HL-60/S4 treated with phorbol 12-myristate 13-acetate at 8.2 ng/mL for 4 days and 3 days (cell line): ENCODE data around the gene NECTIN2.
"Not testable (repeated sequence)": the region's sequence is repeated elsewhere in the genome, so short reads cannot be mapped to it uniquely, and the experiment has no call there.

ENCODE experiments used
- in situ Hi-C: fragments of 300-500 bp; cut with MboI; formaldehyde crosslinking; loops from 2 replicates; pipeline ENCODE4 v1.15.0; 2022; ENCODE audit warnings: low sequenced_read_pairs

The NECTIN2 gene

DNA sequence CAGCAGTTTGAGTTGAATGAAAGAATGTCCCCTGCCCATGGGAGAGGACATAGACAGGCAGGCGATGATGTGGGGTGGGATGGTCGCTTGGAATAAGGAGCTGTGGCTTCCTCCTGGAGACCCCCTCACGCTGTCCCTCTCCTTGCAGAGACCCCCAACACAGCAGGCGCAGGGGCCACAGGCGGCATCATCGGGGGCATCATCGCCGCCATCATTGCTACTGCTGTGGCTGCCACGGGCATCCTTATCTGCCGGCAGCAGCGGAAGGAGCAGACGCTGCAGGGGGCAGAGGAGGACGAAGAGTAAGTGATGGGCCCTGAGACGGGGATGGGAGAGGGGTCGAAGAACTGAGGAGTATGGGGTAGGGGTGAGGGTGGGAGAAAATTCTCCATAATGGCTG lies 36.0 kb downstream of the NECTIN2 start:
- in situ Hi-C loops: no loop called here

DNA sequence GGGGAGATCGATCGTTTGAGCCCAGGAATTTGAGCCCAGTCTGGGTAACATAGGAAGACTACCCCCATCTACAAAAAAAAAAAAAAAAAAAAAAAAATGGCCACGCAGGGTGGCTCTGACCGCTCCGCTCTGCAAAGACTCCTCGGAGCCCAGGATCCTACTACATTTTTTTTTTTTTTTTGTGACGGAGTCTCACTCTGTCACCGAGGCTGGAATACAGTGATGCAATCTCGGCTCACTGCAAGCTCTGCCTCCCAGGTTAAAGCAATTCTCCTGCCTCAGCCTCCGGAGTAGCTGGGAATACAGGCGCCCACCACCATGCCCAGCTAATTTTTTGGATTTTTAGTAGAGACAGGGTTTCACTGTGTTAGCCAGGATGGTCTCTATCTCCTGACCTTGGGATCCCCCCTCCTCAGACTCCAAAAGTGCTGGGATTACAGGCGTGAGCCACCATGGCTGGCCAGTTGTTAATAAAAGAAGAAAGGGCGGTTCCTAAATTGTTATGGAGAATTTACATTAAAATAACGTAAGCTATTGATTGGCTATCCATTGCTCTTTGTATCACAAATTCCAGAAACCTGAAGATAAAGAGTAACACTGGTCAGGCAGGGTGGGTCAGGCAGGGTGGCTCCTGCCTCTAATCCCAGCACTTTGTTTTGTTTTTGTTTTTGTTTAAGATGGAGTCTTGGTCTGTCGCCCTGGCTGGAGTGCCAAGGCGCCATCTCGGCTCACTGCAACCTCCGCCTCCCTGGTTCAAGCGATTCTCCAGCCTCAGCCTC lies 36.7 kb downstream of the NECTIN2 start:
- in situ Hi-C loops: not testable (repeated sequence)

DNA sequence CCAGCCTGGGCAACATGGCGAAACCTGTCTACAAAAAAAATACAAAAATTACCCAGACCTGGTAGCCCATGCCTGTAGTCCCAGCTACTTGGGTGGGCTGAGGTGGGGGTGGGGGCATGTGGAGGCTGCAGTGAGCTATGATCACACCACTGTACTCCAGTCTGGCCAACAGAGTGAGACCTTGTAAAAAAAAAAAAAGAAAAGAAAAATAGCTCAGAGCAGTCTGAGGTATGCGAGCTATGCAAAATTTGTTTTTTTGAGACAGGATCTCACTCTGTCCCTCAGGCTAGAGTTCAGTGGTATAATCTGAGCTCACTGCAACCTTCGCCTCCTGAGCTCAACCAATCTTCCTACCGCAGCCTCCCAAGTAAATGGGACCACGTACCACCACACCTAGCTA lies 37.8 kb downstream of the NECTIN2 start:
- in situ Hi-C loops: no loop called here

DNA sequence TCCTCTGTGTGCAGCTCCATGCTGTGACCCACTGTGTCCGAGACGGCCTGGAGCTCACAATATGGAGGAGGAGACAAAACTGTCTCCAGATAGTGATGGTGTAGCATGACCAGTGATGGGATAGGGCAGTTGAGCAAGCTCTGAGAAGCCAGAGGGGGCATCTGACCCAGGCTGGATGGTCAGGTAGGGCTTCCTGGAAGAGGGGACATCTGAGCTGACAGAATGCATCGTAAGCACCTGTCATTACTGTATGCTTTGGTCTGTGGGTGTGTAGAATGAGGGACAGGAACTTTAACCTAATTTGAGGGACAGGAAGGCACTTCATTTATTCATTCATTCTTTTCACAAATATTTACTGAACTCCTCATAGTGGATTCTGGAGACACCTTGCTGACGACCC lies 38.5 kb downstream of the NECTIN2 start:
- in situ Hi-C loops: no loop called here

DNA sequence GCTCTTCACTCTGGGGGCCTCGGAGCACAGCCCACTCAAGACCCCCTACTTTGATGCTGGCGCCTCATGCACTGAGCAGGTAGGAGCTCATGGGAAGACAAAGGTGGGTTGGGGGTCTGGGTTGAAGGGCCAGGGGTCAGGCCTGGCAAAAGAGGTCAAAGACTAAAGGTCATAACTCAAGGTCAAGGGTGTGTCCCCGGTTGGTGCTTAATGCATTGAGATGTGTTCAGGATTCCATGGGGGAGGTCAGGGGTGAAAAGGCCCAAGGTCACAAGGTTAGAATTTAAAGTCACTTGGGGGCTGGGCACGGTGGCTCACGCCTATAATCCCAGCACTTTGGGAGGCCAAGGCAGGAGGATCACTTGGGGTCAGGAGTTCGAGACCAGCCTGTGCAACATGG lies 40.0 kb downstream of the NECTIN2 start:
- in situ Hi-C loops: no loop called here

DNA sequence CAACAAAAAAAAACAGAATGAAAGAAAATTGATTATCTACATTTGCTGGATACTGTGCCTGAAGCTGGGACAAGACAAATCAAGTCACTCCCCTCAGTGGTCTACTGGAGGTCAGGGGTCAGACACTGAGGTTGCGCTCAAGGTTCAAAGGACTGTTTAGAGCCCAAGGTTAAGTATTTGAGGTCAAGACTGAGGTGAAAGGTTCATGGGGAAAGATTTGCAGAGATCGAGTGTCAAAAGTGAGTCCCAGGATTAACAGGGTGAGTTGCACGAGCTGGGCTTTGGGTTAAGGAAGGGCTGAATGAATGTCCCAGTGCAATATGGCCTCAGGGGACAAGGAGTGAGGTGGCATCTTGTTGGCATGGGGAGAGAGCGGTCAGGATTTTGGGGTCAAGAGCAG lies 41.6 kb downstream of the NECTIN2 start:
- in situ Hi-C loops: no loop called here

DNA sequence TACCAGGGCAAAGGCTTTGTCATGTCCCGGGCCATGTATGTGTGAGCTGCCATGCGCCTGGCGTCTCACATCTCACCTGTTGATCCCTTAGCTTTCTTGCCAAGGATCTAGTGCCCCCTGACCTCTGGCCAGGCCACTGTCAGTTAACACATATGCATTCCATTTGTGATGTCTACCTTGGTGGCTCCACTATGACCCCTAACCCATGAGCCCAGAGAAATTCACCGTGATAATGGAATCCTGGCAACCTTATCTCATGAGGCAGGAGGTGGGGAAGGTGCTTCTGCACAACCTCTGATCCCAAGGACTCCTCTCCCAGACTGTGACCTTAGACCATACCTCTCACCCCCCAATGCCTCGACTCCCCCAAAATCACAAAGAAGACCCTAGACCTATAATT lies 42.2 kb downstream of the NECTIN2 start:
- in situ Hi-C loops: not testable (repeated sequence)

DNA sequence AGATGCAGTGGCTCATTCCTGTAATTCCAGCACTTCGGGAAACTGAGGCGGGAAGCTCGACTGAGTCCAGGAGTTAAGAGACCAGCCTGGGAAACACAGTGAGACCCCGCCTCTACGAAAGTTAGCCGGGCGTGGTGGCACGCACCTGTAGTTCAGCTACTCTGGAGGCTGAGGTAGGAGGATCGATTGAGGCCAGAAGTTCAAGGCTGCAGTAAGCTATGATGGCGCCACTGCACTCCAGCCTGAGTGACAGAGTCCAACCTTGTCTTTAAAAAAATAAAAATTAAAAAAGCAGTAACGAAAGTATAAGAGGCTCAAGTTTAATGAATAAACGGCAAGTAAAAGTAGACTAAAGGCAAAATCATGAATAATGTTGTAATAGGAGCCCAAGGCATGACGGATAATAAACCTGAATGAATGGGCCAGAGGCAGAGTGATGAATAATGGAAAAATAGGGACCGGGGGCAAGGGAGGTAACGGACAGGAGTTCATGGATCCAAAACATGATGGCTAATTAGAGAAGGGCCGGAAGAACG lies 43.8 kb downstream of the NECTIN2 start:
- in situ Hi-C loops: no loop called here

DNA sequence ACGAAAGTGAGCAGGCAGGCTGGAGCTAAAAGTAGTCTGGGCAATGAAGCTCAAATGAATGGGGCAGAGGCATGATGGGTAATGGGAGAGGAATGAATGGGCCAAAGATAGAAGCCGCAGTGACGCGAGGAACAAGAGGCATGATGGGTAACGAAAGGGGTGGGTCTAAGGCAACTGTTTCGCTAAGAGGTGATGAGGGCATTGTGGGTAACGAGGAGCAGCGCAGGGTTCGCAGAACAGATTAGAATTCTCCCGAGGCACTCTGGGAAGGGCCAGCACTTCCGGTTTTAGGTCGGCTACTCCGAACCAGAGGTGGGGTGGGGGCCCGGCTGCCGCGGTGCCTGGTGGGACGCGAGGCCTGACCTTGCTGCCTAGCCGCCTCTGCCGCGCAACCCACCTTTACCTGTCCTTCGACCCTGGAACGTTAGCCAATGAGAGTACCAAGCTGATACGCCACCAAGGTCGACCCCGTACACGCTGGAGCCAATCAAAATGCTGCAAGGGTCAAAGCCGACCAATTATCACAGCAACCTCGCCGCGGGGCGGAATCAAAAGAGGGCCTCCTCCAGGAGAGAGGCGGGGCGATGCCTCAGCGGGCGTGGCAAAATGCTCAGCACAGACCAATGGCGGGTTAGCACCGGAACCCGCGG lies 44.4 kb downstream of the NECTIN2 start:
- in situ Hi-C loops: no loop called here

DNA sequence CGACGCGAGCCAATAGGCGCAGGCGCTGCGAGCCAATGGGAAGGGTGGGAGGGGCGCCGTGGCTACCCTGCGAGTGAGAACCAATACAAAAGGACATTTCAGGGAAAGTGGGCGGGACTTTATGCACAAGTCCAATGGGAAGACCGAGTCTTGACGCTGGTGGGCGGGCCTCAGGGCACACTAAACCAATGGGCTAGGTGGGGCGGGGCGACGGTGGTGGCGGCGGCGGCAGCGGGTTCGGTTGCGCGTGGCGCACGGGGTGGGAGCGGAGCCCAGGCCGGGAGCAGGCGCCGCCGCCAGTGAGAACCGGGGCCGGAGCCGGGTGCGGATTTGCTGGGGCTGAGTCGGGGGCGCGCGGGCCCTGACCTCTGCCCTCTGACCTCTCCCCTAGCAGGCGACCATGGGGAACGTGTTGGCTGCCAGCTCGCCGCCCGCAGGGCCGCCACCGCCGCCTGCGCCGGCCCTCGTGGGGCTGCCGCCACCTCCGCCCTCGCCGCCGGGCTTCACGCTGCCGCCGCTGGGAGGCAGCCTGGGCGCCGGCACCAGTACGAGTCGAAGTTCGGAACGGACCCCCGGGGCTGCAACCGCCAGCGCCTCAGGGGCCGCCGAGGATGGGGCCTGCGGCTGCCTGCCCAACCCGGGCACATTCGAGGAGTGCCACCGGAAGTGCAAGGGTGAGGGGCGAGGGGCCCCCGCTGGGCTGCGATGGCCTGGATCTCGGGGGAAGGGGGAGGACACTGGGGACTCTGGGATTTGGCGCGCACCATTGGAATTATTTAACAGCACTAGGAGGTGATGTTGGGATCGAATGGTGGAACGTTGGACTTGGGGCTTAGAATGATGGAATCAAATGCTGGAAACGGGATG lies 45.2 kb downstream of the NECTIN2 start, which contains the start of gene TOMM40:
Gene TOMM40, plus strand, starts transcription at position 239 of the 867 bp plus-strand sequence. Its CDS starts 162 bp downstream, at position 401.
- in situ Hi-C loops: no loop called here

DNA sequence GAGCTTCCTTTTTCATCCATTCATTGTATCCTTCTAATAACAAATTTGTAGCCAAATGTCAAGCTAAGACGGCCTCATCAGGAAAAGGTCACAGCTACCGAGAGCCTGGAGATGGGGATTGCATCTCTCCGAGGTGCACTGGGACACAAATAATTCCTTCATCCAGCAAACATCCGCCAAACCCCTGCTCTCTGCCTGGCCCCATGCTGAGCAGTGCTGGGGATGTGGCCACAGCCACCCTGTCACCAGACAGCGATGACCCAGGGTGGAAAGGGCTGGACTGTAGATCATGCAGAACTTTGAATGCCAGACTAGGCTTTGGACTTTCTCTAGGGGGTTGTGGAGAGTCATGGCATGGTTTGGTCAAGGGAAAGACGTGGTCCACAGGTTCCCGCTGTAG lies 46.8 kb downstream of the NECTIN2 start:
- in situ Hi-C loops: no loop called here

DNA sequence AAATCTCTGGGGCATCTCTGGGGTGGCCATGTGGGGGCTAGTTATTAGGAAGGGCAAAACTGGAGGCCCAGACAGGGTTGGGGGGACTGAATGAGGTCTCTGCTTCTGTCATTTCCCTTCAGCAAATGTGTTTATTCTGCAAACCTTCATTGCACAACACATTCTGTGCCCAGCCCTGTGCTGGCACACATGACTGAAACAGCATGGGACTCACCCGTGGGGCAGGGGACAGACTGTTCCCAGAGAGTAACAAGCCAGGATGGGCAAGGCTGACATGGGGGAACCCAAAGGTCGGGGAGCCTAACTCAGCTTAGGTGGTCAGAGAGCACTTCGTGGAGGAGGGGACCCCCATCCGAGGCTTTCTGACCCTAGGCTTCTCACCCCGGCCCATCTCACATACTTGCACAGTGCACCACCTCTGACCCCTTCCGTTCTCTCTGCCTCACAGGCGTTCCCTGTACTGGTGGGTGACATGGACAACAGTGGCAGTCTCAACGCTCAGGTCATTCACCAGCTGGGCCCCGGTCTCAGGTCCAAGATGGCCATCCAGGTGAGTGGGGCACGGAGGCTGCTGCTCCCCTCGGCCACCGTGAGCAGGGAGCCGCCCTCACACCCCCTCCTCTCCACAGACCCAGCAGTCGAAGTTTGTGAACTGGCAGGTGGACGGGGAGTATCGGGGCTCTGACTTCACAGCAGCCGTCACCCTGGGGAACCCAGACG lies 47.4 kb downstream of the NECTIN2 start:
- in situ Hi-C loops: no loop called here

DNA sequence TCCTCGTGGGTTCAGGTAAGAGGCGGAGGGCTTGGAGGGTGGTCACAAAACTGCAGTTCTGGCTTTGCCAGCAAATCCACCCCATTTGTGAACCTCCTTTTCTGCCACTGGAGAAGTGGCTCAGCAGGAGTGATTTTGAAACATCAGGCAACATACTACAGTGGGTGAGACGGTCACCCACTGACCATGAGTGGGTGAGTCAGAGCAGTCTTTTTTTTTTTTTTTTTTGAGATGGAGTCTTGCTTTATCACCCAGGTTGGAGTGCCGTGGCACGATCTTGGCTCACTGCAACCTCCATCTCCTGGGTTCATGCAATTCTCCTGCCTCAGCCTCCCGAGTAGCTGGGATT lies 47.9 kb downstream of the NECTIN2 start:
- in situ Hi-C loops: no loop called here

DNA sequence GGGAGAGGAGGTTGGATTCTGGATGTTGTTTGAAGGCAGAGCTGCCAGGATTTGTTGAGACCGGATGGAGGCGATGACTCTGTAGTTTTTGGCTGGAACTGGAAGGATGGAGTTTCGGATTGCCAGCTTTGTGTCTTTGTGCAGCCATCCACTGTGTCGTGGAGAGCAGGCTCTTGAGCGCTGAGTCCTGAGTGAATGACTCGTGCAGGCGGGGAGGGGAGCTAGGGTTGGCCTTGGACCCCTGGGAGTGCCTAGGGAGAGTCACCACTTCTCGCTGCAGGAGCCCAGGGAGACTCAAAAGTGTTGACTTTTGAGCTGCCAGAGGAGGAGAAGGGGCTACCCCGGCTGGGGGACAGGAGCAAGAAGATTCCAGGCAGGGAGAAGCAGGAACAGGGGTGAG lies 48.8 kb downstream of the NECTIN2 start:
- in situ Hi-C loops: no loop called here

DNA sequence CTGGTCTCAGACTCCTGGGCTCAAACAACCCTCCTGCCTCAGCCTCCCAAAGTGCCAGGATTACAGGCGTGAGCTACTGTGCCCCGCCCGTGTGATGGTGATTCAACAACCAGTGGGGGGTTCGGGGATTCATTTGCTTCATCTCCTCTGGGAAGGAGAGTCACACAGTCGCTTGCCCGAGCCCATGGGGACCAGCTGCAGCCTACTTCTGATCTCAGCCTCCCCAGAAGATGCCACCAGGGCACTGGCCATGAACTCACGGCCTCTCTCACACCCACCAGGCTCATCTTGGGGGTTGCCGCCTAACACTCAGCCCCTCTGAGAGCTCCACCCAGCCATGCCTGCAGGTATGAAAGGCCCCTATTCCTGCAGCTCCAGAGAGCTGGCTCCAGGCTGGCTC lies 51.7 kb downstream of the NECTIN2 start:
- in situ Hi-C loops: no loop called here

DNA sequence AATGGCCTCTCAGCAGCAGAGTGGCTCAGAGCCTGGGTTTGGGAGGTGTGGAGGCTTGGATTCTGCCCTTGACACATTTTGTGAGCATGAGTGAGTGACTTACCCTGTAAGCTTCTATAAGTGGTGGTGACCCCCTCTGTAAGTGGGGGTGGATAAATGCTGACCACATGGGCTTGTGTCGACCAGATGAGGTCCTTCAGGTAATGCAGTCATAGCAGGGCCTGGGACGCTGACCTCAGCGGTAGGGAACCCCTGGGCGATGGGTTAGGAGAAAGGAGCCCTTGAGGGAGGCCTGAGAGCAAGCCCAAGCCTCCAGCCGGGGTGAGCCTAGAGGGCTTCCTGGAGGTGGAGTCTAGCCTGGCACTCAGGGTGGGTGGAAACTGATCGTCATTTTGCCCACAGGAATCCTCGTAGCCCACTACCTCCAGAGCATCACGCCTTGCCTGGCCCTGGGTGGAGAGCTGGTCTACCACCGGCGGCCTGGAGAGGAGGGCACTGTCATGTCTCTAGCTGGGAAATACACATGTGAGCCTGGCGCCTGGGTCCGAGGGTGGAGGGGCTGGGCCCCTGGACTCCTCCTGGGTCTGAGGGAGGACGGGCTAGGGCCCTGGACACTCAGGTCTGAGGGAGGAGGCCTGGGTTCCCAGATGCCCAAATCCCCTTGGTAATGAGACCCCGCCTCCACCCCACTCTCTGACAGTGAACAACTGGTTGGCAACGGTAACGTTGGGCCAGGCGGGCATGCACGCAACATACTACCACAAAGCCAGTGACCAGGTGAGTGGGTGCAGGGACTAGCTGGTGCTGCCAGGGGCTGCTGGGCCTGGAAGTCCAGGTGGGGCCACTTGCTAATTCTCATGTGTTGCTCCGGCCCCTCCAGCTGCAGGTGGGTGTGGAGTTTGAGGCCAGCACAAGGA lies 54.5 kb downstream of the NECTIN2 start:
- in situ Hi-C loops: no loop called here

DNA sequence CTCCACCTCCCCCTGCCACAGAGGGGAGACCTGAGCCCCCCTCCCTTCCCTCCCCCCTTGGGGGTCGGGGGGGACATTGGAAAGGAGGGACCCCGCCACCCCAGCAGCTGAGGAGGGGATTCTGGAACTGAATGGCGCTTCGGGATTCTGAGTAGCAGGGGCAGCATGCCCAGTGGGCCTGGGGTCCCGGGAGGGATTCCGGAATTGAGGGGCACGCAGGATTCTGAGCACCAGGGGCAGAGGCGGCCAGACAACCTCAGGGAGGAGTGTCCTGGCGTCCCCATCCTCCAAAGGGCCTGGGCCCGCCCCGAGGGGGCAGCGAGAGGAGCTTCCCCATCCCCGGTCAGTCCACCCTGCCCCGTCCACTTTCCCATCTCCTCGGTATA lies 57.1 kb downstream of the NECTIN2 start:
- in situ Hi-C loops: no loop called here

DNA sequence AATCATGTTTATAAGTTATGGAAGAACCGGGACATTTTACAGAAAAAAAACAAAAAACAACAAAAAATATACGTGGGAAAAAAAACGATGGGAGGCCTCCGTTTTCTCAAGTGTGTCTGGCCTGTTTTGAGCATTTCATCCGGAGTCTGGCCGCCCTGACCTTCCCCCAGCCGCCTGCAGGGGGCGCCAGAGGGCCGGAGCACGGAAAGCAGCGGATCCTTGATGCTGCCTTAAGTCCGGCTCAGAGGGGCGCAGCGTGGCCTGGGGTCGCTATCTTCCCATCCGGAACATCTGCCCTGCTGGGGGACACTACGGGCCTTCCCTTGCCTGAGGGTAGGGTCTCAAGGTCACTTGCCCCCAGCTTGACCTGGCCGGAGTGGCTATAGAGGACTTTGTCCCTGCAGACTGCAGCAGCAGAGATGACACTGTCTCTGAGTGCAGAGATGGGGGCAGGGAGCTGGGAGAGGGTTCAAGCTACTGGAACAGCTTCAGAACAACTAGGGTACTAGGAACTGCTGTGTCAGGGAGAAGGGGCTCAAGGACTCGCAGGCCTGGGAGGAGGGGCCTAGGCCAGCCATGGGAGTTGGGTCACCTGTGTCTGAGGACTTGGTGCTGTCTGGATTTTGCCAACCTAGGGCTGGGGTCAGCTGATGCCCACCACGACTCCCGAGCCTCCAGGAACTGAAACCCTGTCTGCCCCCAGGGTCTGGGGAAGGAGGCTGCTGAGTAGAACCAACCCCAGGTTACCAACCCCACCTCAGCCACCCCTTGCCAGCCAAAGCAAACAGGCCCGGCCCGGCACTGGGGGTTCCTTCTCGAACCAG lies 57.7 kb downstream of the NECTIN2 start:
- in situ Hi-C loops: no loop called here

DNA sequence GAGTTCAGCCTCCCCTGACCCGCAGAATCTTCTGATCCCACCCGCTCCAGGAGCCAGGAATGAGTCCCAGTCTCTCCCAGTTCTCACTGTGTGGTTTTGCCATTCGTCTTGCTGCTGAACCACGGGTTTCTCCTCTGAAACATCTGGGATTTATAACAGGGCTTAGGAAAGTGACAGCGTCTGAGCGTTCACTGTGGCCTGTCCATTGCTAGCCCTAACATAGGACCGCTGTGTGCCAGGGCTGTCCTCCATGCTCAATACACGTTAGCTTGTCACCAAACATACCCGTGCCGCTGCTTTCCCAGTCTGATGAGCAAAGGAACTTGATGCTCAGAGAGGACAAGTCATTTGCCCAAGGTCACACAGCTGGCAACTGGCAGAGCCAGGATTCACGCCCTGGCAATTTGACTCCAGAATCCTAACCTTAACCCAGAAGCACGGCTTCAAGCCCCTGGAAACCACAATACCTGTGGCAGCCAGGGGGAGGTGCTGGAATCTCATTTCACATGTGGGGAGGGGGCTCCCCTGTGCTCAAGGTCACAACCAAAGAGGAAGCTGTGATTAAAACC lies 58.4 kb downstream of the NECTIN2 start:
- in situ Hi-C loops: no loop called here
